A549 (cell line): ENCODE results near the gene NMRAL1. TPM values are rescaled to one million over a fixed set of nuclear protein-coding genes. Genes with fewer than 3 reads are reported as not detected.
A peak's percentile ranks its signal among the peaks of the same experiment; 100 is the strongest.

Source experiments
- ATAC-seq, 2 experiments: fragments of 200-7000 bp in 1 of 2; fragments of >200 bp in 1 of 2; cut with Nextera tagmentation in 1 of 2; cut with Tn5 transposase in 1 of 2; 3 replicates each; pipeline versions ENCODE4 v1.8.0 to v1.9.1; 2018 to 2020; ENCODE audit warnings: mild to moderate bottlenecking in 1 of 2, moderate library complexity in 1 of 2
- CTCF ChIA-PET: fragments of 300-600 bp; sonication (Branson Sonifier 250); formaldehyde crosslinking; extraction: SDS; loops from one replicate; lab custom pipeline; 2021; ENCODE audit warnings: antibody characterized with exemption, inconsistent platforms; lab: Yijun Ruan, JAX
- POLR2A ChIA-PET: fragments of 350-600 bp; formaldehyde crosslinking; extraction: SDS; loops from one replicate; lab custom pipeline; 2021; ENCODE audit warnings: antibody characterized with exemption, inconsistent platforms; lab: Yijun Ruan, JAX
- DNase-seq, 2 experiments: peaks; one replicate each; pipeline versions ENCODE4 v3.0.0 to v3.0.0-alpha.2; 2011 to 2016; ENCODE audit warnings: low read depth in 1 of 2, low spot score in 1 of 2
- FAIRE-seq: peaks from 2 replicates; lab custom pipeline; 2011; peaks lifted over from hg19 to GRCh38; lab: Jason Lieb, UNC
- H3K27ac ChIP-seq, 2 experiments: fragments of >200 bp; sonication (Bioruptor Twin); formaldehyde crosslinking; 3 replicates each; pipeline ENCODE4 v1.5.1; 2016 to 2017
- H3K4me1 ChIP-seq: fragments of >200 bp; sonication (Bioruptor Twin); formaldehyde crosslinking; 3 replicates; pipeline ENCODE4 v1.6.1; 2016
- H3K4me2 ChIP-seq: fragments of >200 bp; sonication (Bioruptor Twin); formaldehyde crosslinking; 3 replicates; pipeline ENCODE4 v1.6.1; 2016
- H3K4me3 ChIP-seq: fragments of >200 bp; sonication (Bioruptor Twin); formaldehyde crosslinking; 3 replicates; pipeline ENCODE4 v1.5.1; 2016
- H3K9me3 ChIP-seq: fragments of >200 bp; sonication (Bioruptor Twin); formaldehyde crosslinking; 3 replicates; pipeline ENCODE4 v1.6.1; 2016
- CBX2 ChIP-seq: fragments of 200-600 bp; sonication (generic); IDR thresholded peaks from 2 replicates; pipeline ENCODE4 v1.6.1; 2016; ENCODE audit warnings: low read depth, mild to moderate bottlenecking, borderline replicate concordance
- CHD4 ChIP-seq: fragments of 200-600 bp; sonication (generic); IDR thresholded peaks from 2 replicates; pipeline ENCODE4 v1.6.1; 2016; ENCODE audit warnings: antibody characterized with exemption, mild to moderate bottlenecking, borderline replicate concordance
- E2F6 ChIP-seq: IDR thresholded peaks from 2 replicates; pipeline ENCODE4 v1.6.1; 2012; ENCODE audit warnings: low read depth, borderline replicate concordance
- EHF ChIP-seq: fragments of 250-450 bp; sonication (Bioruptor Pico); IDR thresholded peaks from 2 replicates; pipeline ENCODE4 v1.5.0; 2020; ENCODE audit warnings: mild to moderate bottlenecking
- EHMT2 ChIP-seq: fragments of 200-600 bp; sonication (generic); IDR thresholded peaks from 2 replicates; pipeline ENCODE4 v1.6.1; 2016; ENCODE audit warnings: antibody characterized with exemption, low read depth, mild to moderate bottlenecking, moderate library complexity
- ESRRA ChIP-seq: fragments of 150-350 bp; IDR thresholded peaks from 2 replicates; pipeline ENCODE4 v1.6.1; 2014; ENCODE audit warnings: mild to moderate bottlenecking, low read length, borderline replicate concordance
- GATA3 ChIP-seq: IDR thresholded peaks from 2 replicates; pipeline ENCODE4 v1.6.1; 2012; ENCODE audit warnings: borderline replicate concordance
- HOXA7 ChIP-seq: fragments of 250-450 bp; sonication (Bioruptor Pico); IDR thresholded peaks from 2 replicates; pipeline ENCODE4 v1.5.0; 2020; ENCODE audit warnings: mild to moderate bottlenecking, moderate library complexity
- HOXB13 ChIP-seq: fragments of 250-450 bp; sonication (Bioruptor Pico); IDR thresholded peaks from 2 replicates; pipeline ENCODE4 v1.5.0; 2020; ENCODE audit warnings: low read depth, mild to moderate bottlenecking, moderate library complexity
- HOXB5 ChIP-seq: fragments of 250-450 bp; sonication (Bioruptor Pico); IDR thresholded peaks from 2 replicates; pipeline ENCODE4 v1.5.0; 2020; ENCODE audit warnings: mild to moderate bottlenecking, moderate library complexity
- MAFK ChIP-seq: fragments of 450-650 bp; IDR thresholded peaks from 2 replicates; pipeline ENCODE4 v1.6.1; 2014; ENCODE audit not compliant: partially characterized antibody
- MAX ChIP-seq: IDR thresholded peaks from 2 replicates; pipeline ENCODE4 v1.6.1; 2012
- NR3C1 ChIP-seq: fragments of >200 bp; sonication (Bioruptor Twin); formaldehyde crosslinking; IDR thresholded peaks from 3 replicates; pipeline ENCODE4 v1.6.1; 2017
- PHF8 ChIP-seq: fragments of 200-600 bp; sonication (generic); IDR thresholded peaks from 2 replicates; pipeline ENCODE4 v1.6.1; 2016; ENCODE audit warnings: low read depth, mild to moderate bottlenecking, antibody characterized with exemption, moderate library complexity, borderline replicate concordance
- RAD21 ChIP-seq, 2 experiments: fragments of >200 bp in 1 of 2; sonication (Bioruptor Twin) in 1 of 2; formaldehyde crosslinking in 1 of 2; IDR thresholded peaks in 1 of 2; conservative IDR thresholded peaks in 1 of 2; 2 replicates in 1 of 2; 3 replicates in 1 of 2; pipeline ENCODE4 v1.6.1; 2012 to 2018; ENCODE audit warnings: inconsistent platforms in 1 of 2
- RARB ChIP-seq: fragments of 250-450 bp; sonication (Bioruptor Pico); IDR thresholded peaks from 2 replicates; pipeline ENCODE4 v1.8.0; 2021; ENCODE audit warnings: mild to moderate bottlenecking, moderate library complexity
- RCOR1 ChIP-seq: fragments of 150-350 bp; IDR thresholded peaks from 2 replicates; pipeline ENCODE4 v1.6.1; 2014; ENCODE audit warnings: antibody characterized with exemption, low read length, low read depth
- RFX5 ChIP-seq: fragments of 450-650 bp; IDR thresholded peaks from 2 replicates; pipeline ENCODE4 v1.7.1; 2014; ENCODE audit warnings: antibody characterized with exemption, mild to moderate bottlenecking, moderate library complexity
- SMC3 ChIP-seq: fragments of >200 bp; sonication (Bioruptor Twin); formaldehyde crosslinking; IDR thresholded peaks from 3 replicates; pipeline ENCODE4 v1.6.1; 2018; ENCODE audit warnings: inconsistent platforms
- SREBF2 ChIP-seq: fragments of 450-650 bp; IDR thresholded peaks from 2 replicates; pipeline ENCODE4 v1.6.1; 2014; ENCODE audit warnings: mild to moderate bottlenecking, moderate library complexity
- TFCP2L1 ChIP-seq: fragments of 250-450 bp; sonication (Bioruptor Pico); IDR thresholded peaks from 2 replicates; pipeline ENCODE4 v1.5.0; 2021; ENCODE audit warnings: mild to moderate bottlenecking
- ZC3H11A ChIP-seq: fragments of 450-650 bp; IDR thresholded peaks from 2 replicates; pipeline ENCODE4 v1.6.1; 2014; ENCODE audit warnings: antibody characterized with exemption, mild to moderate bottlenecking
- ZNF302 ChIP-seq: fragments of 250-450 bp; sonication (Bioruptor Pico); IDR thresholded peaks from 2 replicates; pipeline ENCODE4 v1.9.0; 2021; ENCODE audit warnings: inconsistent platforms, mild to moderate bottlenecking, moderate library complexity
- ZSCAN20 ChIP-seq: fragments of 250-450 bp; sonication (Bioruptor Pico); IDR thresholded peaks from 2 replicates; pipeline ENCODE4 v1.8.0; 2022; ENCODE audit warnings: mild to moderate bottlenecking, moderate library complexity
- WGBS: methylation state at CpG from one replicate; pipeline ENCODE4 v1.1.6; 2017; ENCODE audit errors: missing lambda C conversion rate; 5-methylcytosine and 5-hydroxymethylcytosine counted together
- polyA plus RNA-seq, 4 experiments: library from polyadenylated mRNA; depleted of rRNA in 3 of 4; stranded (reverse); fragments of >200 nt; fragmentation: RNase III in 1 of 4; extraction: RNeasy Plus Mini Kit Qiagen cat#74134 plus additional on column Dnase treatment in 1 of 4; gene quantifications; 2 replicates in 3 of 4; 3 replicates in 1 of 4; pipeline ENCODE4 v1.2.3, GENCODE V29; 2011 to 2017
- TF ChIP-seq, protein P1 (sequence below): fragments of 250-450 bp; sonication (Bioruptor Pico); IDR thresholded peaks from 2 replicates; pipeline ENCODE4 v1.5.0; 2021; ENCODE audit warnings: mild to moderate bottlenecking, moderate library complexity, borderline replicate concordance
- TF ChIP-seq, protein P2 (sequence below): fragments of 450-650 bp; IDR thresholded peaks from 2 replicates; pipeline ENCODE4 v1.6.1; 2014; ENCODE audit warnings: antibody characterized with exemption
- TF ChIP-seq, protein P3 (sequence below): fragments of 250-450 bp; sonication (Bioruptor Pico); IDR thresholded peaks from 2 replicates; pipeline ENCODE4 v1.5.0; 2020; ENCODE audit warnings: low read depth, mild to moderate bottlenecking, moderate library complexity

The NMRAL1 gene
- polyA plus RNA-seq, 2 of the 4 experiments (the other 2 are of a cell fraction): 36.4 to 48.8 TPM

- no peak for TF ChIP-seq NR3C1
- no peak for TF ChIP-seq RARB (CRISPR knock-in tag)
- no peak for TF ChIP-seq TFCP2L1
- no peak for TF ChIP-seq CBX2
- TF ChIP-seq ESRRA: no peak
- TF ChIP-seq ZNF302 (CRISPR knock-in tag): 0 out of 2 replicates have a peak, but pooled peaks have one; percentile 18
- TF ChIP-seq MAFK: no peak
- no peak for TF ChIP-seq ZC3H11A
- TF ChIP-seq HOXB13 (CRISPR knock-in tag): 0 out of 2 replicates have a peak, but pooled peaks have one; percentile 78
- peak; percentile 100 for TF ChIP-seq MAX
- TF ChIP-seq ZSCAN20 (CRISPR knock-in tag): no peak
- TF ChIP-seq PHF8: peak; percentile 70
Observed at GRCh38 chr16:4474192-4474961, at the start of gene NMRAL1 (continued).

DNA sequence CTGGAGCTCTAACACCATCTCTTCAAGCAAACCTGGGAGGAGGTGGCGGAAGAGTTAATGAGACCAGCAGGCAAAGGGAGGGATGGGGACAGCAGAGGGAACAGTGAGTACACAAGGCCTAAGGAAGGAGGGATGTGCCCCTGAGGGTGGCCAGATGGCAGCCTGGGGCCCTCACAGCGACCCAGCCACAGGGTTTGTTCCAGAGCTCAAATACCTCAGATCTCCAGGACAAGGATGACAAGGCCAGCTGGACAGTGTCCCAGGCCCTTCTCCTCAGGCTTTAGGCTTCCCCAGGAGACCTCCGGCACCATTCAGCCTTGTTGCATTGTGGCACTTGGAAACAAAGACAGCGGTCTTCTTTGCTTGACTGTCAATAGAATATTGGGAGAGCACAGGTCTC, 49.3 kb upstream of the NMRAL1 start:
- POLR2A ChIA-PET: no interaction called here

GRCh38 chr16:4522051-4522581, 47.7 kb upstream of the NMRAL1 start:
- CTCF ChIA-PET: interaction anchor here (0.8 to 10.9 kb wide), 5 partner anchors 13 to 102 kb away, joined by 5 to 100 read pairs (median 17); partner anchors contain the start of gene MGRN1
- POLR2A ChIA-PET: no interaction called here
- Histone ChIP-seq H3K27ac (no peak overlapping the region), H3K4me3 (no peak overlapping the region), H3K4me2 (no peak overlapping the region), H3K4me1 (no peaks in the 10 kb centered on the region), H3K9me3 (no peaks in the 10 kb centered on the region)
- FAIRE-seq: no peak
- peak in 1 of 2 experiments; percentile 15; a peak in 1 of 6 replicates for ATAC-seq
- WGBS: 73% methylated on average over 7 of the region's 8 CpGs
- no peak for DNase-seq
- TF ChIP-seq, protein P1, sequence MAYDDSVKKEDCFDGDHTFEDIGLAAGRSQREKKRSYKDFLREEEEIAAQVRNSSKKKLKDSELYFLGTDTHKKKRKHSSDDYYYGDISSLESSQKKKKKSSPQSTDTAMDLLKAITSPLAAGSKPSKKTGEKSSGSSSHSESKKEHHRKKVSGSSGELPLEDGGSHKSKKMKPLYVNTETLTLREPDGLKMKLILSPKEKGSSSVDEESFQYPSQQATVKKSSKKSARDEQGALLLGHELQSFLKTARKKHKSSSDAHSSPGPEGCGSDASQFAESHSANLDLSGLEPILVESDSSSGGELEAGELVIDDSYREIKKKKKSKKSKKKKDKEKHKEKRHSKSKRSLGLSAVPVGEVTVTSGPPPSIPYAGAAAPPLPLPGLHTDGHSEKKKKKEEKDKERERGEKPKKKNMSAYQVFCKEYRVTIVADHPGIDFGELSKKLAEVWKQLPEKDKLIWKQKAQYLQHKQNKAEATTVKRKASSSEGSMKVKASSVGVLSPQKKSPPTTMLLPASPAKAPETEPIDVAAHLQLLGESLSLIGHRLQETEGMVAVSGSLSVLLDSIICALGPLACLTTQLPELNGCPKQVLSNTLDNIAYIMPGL: no peak
- TF ChIP-seq CHD4 (no peak), RFX5 (no peak), SREBF2 (no peak), RARB (CRISPR knock-in tag) (no peak), EHF (no peak), GATA3 (no peak), SMC3 (no peak), EHMT2 (no peak), E2F6 (no peak)
- TF ChIP-seq, protein P2, sequence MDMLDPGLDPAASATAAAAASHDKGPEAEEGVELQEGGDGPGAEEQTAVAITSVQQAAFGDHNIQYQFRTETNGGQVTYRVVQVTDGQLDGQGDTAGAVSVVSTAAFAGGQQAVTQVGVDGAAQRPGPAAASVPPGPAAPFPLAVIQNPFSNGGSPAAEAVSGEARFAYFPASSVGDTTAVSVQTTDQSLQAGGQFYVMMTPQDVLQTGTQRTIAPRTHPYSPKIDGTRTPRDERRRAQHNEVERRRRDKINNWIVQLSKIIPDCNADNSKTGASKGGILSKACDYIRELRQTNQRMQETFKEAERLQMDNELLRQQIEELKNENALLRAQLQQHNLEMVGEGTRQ: no peak
- TF ChIP-seq, protein P3, sequence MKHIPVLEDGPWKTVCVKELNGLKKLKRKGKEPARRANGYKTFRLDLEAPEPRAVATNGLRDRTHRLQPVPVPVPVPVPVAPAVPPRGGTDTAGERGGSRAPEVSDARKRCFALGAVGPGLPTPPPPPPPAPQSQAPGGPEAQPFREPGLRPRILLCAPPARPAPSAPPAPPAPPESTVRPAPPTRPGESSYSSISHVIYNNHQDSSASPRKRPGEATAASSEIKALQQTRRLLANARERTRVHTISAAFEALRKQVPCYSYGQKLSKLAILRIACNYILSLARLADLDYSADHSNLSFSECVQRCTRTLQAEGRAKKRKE (CRISPR knock-in tag): no peak

More for the DNA sequence above, 49.3 kb upstream of the NMRAL1 start:
- CTCF ChIA-PET: interaction anchor here (0.8 to 10.9 kb wide), 7 partner anchors 9 to 100 kb away, joined by 3 to 100 read pairs (median 5); partner anchors contain the start of gene MGRN1
- no peak for ATAC-seq
- H3K9me3 ChIP-seq: no peaks in the 10 kb centered on the region
- no peak for DNase-seq
- no peak for FAIRE-seq
- no peaks in the 10 kb centered on the region for H3K4me1 ChIP-seq
- 76% methylated on average over 4 of the region's 4 CpGs for WGBS
- no peak overlapping the region for H3K27ac ChIP-seq
- H3K4me2 ChIP-seq: no peak overlapping the region
- TF ChIP-seq RARB (CRISPR knock-in tag) (no peak), RCOR1 (no peak), HOXB5 (CRISPR knock-in tag) (no peak), RAD21 (conservative IDR thresholded peaks at IDR 0.05 in 1 of 2, IDR thresholded peaks at IDR 0.05 in 1 of 2) (no peak), TFCP2L1 (no peak), HOXA7 (CRISPR knock-in tag) (no peak), E2F6 (no peak)
- TF ChIP-seq, protein P2: no peak
- H3K4me3 ChIP-seq: no peak overlapping the region
